GM18508 (cell line): ENCODE results near the gene SAP25.
"Not testable (repeated sequence)": the region's sequence is repeated elsewhere in the genome, so short reads cannot be mapped to it uniquely, and the experiment has no call there.

ENCODE experiments used
- ATAC-seq: cut with Tn5 transposase; IDR thresholded peaks from one replicate; pipeline ENCODE4 v1.9.1; 2021; ENCODE audit warnings: moderate number of reproducible peaks; ENCODE audit not compliant: insufficient read depth, unreplicated experiment

SAP25 gene

GRCh38 chr7:100577103-100577502, 3.4 kb upstream of the SAP25 start:
- no peak for ATAC-seq

- ATAC-seq, result no peak
Measured at GRCh38 chr7:100576384-100576993, 2.8 kb upstream of the SAP25 start.

- ATAC-seq, result no peak
Measured at GRCh38 chr7:100575746-100576383, 2.2 kb upstream of the SAP25 start.

GRCh38 chr7:100575206-100575631, 1.5 kb upstream of the SAP25 start:
- no peak for ATAC-seq

GRCh38 chr7:100574362-100575205, 884 bp upstream of the SAP25 start:
- ATAC-seq, result no peak

- no peak for ATAC-seq
Measured at GRCh38 chr7:100572949-100573675, 588 bp downstream of the SAP25 start.

GRCh38 chr7:100572281-100572948, 1.3 kb downstream of the SAP25 start:
- no peak for ATAC-seq

- ATAC-seq, result no peak
Measured at GRCh38 chr7:100571829-100572116, 1.9 kb downstream of the SAP25 start.

DNA sequence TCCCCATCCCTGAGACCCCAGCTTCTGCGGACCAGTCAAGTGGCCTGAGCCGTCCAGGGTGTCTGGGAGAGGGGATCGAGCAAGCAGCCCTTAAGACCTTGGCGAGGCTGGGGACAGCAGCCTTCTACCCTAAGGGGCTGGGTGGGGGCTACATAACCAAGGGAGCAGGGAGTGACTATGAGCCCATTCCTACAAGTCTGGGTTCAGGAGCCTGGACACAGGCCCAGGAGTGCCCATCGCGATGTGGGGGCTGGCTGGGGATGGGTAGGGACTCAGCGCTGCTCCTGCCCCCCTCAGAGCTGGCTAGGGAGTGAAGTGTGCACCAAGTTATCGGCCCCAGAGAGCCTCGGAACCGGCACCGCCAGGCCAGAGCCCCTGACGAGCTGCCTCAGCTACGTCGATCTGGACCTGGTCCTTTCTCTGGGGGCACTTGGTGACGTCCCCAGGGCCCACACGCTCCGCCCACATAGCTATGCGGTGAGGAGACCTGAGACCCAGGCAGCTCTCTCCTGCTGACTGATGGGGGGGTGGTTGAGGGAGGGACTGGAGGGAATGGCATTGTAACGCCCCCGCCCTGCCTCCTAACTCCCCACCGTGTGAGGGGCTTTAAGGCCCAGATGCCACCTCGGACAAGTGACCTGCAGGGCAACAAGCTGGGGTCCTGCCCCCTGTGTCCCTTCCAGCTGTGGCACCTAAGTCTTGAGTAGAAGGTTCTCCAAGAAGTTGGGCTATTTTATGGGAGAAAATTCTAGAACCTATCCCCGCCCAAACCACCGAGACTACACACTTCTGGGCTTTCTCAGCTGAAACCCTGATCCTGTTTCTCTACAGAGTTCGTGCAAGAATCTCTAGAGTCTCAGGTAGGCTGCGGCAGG, 2.5 kb downstream of the SAP25 start:
- ATAC-seq, result no peak

- no peak for ATAC-seq
Measured at GRCh38 chr7:100568896-100569844, 4.5 kb downstream of the SAP25 start.

GRCh38 chr7:100568176-100568895, 5.4 kb downstream of the SAP25 start:
- no peak for ATAC-seq

DNA sequence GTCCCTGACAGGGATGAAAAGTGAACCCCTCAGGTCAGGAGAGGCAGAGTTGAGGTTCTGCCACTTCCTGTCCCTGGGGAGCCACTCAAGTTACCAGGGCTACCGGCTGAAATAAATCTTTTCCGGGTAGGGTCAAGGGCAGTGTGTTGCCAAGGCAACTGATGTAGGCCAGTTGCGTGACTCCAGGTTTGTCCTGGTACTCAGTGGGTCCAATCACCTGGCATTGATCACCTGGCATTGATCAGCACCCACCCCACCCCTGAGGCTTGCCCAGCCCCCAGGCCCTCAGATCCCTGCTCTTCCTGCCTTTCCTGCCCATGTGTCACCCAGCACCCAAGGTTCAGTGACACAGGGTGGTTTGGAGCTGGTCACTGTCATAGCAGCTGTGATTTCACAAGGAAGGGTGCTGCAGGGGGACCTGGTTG, 5.9 kb downstream of the SAP25 start:
- no peak for ATAC-seq

GRCh38 chr7:100567031-100567730, 6.5 kb downstream of the SAP25 start:
- no peak for ATAC-seq

DNA sequence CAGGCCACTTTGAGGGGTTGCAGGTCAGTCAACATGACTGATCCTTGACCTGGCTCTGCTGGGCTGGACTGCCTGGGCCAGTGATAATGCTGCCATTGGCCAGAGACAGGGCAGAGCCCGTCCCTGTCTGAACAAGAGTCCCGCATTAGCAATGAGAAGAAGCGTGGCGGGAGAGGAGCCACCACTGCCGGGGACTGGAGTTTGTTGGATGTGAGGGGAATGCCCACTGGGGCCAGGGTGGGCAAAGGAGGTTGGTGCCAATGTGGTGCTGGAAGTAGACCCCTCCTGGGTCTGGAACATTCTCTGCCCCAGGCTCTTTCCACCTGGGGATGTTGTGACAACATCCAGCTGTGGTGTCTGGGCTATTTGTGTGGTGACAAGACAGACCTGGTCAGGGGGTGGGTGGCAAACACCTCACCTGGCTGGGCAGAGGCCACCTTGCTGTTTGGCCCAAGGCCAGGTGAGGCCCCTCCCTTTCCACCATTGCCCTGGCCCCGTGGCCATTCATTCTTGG, 7.6 kb downstream of the SAP25 start:
- no peak for ATAC-seq

- no peak for ATAC-seq
Measured at GRCh38 chr7:100565133-100565571, 8.5 kb downstream of the SAP25 start.

GRCh38 chr7:100564405-100564804, 9.3 kb downstream of the SAP25 start:
- not testable (repeated sequence) for ATAC-seq
